Stimulated activated CD4-positive, alpha-beta T cell treated with anti-CD3 and anti-CD28 coated beads, TNF-alpha, amount 100 ng/mL, for 48 hours (primary cell): ENCODE measurements around the gene NR1I2.
A peak's percentile ranks its signal among the peaks of the same experiment; 100 is the strongest.

Experiments
- DNase-seq, 3 donors: peaks; one replicate each; pipeline ENCODE4 v3.0.0-alpha.2; 2020; ENCODE audit warnings: low read depth in 3 of 3

The NR1I2 gene

DNA sequence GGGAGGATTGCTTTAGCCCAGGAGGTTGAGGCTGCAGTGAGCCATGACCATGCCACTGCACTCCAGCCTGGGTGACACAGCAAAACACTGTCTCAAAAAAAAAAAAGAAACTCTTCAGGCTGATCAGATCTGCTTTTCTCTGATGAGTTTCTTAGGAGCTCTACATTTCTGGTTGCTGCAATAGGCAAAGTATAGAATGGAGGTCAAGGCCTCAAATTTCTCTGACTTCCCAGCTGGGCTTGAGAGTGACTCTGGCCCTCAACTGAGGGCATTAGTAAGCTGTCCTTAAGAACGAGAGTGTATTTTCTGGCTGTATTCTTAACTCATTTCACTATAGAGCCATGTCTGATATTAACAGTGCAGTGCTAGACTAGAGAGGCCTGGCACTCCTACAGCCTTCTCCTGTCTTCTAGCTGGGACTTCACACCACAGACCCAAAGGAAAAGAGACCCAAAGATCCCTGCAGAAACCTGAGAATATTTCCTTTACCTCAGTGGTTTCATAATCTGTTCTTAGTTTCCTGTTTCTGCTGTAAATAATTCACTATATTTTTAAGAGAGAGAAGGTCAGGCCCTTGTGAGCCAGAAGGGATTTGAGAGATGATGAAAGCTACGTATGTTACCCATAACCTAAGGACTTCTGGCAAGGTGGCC lies 2.0 kb upstream of the NR1I2 start:
- no peak for DNase-seq

DNA sequence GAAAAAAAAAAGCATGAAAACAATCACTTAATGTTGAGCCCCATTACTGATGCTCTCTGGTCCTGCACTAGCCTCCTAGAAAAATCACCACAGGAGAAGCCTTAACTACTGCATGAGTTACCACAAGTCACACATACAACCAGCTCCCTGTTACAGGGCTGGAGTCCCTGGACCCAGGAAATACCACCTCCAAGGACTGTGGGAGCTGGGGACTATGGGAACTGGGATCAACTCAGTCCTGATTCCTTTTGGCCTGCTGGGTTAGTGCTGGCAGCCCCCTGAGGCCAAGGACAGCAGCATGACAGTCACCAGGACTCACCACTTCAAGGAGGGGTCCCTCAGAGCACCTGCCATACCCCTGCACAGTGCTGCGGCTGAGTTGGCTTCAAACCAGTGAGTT lies 559 bp downstream of the NR1I2 start:
- no peak for DNase-seq

DNA sequence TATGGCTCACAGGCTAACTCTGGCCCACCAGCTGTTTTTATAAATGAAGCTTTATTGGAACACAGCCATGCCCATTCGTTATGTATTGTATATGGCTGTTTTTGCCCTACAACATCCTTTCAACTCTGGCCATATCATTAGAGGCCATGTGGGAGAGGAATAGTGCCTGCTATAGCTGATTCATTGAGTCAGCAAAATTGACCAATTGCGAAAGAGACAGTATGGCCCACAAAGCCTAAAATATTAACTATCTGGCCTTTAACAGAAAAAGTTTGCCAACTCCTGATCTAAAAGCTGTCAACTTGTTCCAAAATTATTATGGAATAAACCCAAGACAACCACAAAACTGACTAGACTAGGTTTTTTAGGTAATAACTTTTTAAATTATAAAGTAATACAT lies 1.4 kb downstream of the NR1I2 start:
- DNase-seq: no peak

DNA sequence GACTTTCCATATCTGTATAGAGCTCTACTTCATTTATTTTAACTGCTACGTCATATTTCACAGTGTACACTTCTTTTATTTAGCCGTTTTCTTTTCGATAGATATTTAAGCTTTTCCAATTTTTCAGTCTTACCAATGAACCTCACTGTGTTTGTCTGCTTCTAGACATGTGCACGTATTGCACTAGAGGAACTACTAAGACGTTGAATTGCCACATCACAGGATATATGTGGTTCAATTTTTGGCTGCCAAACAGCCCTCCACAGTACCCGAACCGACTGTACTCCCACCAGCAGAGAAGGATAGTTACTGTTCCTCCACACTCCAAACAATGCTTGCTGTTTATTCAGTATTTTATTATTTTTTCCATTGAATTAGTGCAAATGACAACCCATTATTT lies 2.0 kb downstream of the NR1I2 start:
- no peak for DNase-seq

DNA sequence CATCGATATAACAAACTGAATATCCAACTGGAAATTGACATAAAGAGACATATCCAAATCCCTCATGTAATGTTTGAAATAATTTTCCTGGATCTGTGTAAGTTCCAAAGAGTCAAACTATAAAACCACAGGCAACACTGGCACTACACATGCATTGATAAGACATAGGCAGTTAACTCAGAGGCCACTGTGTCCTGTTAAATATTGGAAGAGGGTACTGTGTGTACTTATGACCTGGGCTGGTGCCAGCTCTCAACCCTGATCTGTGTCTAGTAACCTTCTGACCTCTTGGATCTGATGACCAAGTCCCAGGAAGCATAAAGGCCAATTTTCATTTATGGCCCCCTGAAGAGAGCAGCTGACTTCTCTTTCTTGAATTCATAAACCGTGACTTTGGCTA lies 4.5 kb downstream of the NR1I2 start:
- no peak for DNase-seq

DNA sequence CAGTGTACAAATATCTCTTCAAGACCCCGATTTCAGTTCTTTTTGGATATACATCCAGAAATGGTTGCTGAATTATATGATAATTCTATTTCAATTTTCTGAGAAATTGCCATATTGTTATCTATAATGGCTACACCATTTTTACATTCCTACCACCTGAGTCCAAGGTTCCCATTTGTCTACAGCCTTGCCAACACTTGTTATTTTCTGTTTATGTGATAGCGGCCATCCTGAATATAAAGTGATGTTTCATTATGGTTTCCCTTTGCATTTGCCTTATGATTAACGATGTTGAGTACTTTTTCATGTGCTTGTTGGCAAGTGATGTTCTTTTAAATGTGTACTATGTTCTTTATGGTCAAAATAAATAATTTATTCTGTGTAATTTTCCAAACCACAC lies 8.5 kb downstream of the NR1I2 start:
- DNase-seq: no peak

DNA sequence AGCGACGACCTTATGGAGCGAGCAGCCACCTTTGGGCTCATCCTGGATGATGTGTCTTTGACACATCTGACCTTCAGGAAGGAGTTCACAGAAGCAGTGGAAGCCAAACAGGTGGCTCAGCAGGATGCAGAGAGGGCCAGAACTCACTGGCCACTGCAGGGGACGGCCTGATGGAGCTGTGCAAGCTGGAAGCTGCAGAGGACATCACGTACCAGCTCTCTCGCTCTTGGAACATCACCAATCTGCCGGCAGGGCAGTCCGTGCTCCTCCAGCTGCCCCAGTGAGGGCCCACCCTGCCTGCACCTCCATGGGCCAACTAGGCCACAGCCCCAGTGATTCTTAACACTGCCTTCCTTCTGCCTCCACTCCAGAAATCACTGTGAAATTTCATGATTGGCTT lies 10.4 kb downstream of the NR1I2 start:
- no peak for DNase-seq

DNA sequence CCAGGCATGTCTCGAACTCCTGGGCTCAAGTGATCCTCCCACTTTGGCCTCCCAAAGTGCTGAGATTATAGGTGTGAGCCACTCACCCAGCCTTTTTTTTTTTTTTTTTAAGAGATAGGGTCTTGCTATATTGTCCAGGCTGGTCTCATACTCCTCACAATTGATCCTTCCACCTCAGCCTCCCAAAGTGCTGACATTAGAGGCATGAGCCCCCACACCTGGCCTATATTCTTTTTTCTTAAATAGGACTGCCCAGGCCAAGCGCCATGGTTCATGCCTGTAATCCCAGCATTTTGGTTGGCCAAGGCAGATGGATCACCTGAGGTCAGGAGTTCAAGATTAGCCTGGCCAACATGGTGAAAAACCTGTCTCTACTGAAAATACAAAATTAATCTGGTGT lies 12.5 kb downstream of the NR1I2 start:
- no peak for DNase-seq

DNA sequence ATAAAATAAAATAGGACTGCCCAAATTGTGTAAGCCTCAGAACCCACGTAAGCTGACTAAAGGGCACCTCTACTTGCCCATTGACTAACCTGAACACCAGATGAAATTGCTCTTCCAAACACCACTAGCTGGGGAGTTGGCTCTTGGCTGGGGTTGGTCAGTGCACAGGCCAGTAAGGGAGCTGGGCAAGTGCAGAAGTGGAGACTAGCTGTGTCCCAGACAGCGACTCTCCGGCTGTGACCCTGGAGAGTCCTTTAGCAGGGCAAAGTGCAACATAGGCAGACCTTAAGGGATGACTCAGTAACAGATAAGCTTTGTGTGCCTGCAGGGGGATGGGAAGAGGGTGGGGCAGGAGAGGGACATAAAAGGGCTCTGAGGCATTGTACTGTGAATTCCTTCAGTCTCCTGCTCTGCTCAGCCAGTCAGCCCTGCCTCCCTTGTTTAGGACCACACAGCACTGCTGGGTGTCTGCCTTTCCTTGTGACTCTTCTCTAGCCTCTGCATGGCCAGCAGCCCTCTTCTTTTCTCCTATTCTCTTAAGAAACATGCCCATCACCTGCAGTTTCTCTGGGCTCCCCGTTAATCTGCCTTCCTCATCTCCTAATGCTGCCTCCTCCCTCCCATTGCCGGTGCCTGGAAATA lies 13.2 kb downstream of the NR1I2 start:
- DNase-seq: no peak

DNA sequence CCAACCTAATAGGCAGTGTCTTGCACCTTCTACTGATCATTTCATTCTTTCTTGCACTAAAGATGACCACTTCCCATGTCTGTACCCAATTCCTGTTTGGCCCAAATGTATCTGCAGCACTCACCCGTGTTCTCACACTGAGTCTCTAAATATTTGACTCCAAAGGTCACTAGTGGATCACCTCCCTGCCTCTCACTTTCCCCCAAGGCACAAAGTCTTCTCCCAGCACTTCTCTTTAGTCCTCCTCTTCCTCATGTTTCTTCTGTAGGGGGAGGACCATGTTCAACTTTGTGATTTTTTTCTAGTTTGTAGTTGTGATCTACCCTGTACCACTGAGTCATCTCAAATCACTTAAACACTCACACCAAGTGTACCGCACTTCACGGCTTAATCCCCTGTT lies 13.9 kb downstream of the NR1I2 start:
- DNase-seq: no peak

DNA sequence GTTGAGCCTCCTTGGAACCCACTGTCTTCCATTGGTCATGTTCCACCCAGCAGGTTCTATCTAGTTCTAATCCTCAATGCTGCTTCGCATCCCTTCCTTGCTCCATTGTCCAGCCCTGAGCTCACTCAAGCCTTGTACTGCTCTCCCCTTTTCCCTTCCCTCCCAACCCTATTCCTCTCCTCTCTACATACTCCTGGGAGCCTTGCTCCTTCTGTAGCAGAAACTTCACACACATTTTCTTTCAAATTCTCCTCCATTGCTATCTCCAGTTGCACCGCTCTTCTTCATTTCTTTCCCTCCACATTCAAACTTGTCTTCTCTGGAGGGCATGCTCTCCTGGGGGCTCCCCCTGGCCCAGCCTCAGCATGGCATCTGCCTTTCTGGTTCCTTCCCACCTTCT lies 14.5 kb downstream of the NR1I2 start:
- no peak for DNase-seq

DNA sequence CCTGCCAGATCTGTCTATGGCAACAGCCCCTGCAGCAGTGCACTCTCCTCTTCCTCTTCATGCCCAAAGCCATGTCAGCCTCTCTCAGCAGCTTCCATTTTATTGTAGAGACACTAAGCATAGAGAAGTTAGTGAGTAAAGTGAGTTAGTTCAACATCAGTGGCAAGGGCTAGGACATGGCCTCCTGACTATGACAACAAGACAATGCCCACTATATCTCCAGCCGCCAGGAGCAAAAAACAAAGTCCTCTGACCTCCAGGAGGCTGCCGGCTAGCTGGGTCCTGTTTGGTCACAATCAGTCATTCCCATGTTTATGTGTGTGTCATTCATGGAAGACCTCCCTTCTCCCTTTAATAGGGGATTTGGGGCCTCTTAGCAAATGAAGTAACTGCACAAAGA lies 14.9 kb downstream of the NR1I2 start:
- DNase-seq: no peak

DNA sequence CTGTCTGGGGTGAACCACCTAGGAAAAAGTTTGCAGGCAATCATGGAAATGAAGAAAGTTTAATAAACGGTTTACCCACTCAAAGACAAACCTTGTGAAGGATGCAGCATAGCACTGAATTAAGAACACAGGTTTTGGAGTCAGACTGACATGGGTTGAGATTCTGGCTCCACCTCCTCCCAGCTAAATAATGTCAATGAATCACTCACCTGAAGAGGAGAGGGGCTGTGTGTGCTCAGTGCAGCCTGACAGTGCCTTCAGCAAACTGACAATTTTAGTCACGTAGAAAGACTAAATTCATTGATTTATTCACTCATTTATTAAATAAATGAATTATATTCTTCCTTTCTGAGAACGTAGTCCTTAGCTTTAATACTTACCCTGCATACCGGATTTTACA lies 18.9 kb downstream of the NR1I2 start:
- DNase-seq: no peak

DNA sequence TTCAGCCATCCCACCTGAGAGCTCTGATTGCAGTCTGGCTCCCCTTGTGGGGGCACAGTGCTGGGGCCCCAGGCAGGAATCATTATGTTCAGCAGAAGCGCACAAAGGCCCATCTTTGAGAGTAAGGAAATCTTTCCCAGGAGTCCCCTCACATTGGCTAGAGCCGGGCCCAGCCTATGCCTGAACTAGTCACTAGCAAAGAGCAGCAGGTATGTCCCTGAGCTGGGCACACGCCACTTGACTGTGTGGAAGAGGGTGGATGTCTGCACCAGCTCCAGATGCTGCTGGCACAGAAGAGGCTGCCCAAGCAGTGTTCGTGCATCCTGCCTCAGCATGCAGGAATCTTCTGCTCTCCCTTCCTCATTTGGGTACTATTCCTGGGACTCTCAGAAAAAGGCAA lies 26.3 kb downstream of the NR1I2 start:
- DNase-seq: no peak

DNA sequence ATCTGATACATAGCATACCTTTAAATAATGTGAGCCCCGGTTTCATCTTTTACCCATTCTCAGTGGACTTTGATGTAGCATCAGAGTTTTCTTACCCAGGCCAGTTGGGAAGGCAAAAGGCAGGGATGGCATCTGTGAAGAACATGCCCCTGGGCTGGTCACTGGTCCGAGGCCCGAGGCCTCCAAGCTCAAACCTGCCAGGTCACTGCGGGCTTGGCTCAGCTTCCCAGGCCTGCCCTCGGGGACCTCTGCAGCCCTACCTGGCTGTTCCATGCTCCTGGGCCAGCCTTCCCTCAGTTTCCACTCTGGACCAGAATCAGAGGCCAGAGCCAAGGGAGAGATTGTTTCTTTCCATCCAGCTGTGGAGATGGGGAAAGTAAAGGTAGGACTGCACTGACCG lies 26.9 kb downstream of the NR1I2 start:
- DNase-seq: no peak

DNA sequence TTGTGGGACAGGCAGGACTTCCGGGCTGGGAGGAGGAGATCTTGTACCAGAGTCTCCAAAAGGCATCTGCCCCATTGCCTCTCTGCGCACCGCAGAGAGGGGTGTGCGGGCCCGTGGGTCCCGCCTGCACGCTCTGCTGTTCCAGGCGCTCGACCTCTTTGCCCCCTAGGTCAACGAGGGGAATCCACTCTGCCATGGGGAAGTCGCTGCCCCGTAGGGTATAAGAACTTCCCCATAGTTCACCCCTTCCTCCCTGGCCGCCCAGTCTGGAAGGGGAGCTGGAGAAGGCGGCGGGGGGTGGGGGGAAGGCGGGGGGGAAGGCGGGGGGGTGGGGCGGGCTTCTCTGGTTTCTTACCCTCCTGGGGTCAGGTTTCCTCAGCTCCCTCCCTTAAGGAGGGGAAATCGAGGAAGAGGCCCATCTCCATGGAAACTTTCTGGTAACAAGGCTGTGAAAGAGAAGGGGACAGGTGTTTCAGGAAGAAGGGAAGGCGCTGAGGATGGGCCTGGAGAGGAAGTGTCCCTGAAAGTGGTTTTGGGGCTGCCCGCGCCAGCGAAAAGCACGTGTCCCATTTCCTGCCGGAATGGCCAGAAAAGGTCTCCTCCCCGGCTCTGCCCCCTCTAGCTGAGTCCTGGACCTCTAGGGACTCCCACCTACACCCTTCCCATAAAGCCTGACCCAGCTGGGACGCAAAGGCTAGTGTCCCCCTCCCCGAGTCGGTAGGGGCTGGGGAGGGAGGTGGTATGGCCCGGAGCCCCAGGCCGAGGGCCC lies 27.5 kb downstream of the NR1I2 start:
- no peak for DNase-seq

DNA sequence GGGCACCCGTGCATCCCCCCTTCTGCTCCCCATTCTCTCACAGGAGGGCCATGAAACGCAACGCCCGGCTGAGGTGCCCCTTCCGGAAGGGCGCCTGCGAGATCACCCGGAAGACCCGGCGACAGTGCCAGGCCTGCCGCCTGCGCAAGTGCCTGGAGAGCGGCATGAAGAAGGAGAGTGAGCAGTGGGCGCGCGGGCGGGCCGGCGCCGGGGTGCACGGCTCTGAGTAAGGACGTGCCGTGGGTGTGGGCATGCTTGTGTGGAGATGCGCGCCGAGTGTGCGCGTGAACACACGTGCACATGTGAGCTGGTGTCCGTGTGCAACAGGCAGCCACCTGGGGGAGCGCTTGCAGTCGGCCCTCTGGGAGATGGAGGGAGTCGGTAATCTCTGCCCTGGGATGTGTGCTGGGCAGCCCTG lies 28.1 kb downstream of the NR1I2 start:
- peak; percentile 35 to 41 (median 39) for DNase-seq

DNA sequence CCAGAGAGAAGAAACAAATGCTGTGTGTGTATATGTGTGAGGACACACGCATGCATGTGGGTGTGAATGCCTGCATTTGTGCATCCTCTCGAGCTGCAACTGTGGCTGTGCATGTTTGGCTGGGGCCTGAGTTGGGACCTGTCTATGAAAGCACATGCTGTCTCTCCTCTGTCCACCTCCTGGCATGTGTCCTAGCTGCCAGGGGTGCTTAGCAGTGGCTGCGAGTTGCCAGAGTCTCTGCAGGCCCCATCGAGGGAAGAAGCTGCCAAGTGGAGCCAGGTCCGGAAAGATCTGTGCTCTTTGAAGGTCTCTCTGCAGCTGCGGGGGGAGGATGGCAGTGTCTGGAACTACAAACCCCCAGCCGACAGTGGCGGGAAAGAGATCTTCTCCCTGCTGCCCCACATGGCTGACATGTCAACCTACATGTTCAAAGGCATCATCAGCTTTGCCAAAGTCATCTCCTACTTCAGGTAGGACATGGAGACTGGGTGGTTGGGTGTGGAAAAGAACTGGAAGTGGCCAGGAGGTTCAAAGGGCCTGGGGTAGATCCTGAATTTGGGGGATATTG lies 30.7 kb downstream of the NR1I2 start:
- DNase-seq: no peak

DNA sequence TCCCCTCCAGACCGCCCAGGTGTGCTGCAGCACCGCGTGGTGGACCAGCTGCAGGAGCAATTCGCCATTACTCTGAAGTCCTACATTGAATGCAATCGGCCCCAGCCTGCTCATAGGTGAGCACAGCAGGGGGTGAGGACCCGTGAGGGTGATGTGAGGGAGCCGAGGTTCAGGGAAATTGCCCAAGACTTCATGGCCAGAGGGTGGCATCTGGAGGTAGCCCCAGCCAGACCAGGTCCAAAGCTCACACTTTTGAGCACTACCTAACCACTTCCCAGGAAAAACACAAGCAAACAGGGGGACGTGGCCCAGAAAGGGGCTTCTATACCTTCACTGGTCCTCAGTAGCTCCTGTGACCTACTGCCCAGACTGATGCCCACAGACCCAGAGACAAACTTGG lies 33.8 kb downstream of the NR1I2 start:
- DNase-seq: no peak

DNA sequence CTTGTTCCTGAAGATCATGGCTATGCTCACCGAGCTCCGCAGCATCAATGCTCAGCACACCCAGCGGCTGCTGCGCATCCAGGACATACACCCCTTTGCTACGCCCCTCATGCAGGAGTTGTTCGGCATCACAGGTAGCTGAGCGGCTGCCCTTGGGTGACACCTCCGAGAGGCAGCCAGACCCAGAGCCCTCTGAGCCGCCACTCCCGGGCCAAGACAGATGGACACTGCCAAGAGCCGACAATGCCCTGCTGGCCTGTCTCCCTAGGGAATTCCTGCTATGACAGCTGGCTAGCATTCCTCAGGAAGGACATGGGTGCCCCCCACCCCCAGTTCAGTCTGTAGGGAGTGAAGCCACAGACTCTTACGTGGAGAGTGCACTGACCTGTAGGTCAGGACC lies 35.2 kb downstream of the NR1I2 start:
- no peak for DNase-seq

DNA sequence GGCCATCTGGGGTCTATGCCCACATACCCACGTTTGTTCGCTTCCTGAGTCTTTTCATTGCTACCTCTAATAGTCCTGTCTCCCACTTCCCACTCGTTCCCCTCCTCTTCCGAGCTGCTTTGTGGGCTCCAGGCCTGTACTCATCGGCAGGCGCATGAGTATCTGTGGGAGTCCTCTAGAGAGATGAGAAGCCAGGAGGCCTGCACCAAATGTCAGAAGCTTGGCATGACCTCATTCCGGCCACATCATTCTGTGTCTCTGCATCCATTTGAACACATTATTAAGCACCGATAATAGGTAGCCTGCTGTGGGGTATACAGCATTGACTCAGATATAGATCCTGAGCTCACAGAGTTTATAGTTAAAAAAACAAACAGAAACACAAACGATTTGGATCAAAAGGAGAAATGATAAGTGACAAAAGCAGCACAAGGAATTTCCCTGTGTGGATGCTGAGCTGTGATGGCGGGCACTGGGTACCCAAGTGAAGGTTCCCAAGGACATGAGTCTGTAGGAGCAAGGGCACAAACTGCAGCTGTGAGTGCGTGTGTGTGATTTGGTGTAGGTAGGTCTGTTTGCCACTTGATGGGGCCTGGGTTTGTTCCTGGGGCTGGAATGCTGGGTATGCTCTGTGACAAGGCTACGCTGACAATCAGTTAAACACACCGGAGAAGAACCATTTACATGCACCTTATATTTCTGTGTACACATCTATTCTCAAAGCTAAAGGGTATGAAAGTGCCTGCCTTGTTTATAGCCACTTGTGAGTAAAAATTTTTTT lies 35.9 kb downstream of the NR1I2 start:
- no peak for DNase-seq

DNA sequence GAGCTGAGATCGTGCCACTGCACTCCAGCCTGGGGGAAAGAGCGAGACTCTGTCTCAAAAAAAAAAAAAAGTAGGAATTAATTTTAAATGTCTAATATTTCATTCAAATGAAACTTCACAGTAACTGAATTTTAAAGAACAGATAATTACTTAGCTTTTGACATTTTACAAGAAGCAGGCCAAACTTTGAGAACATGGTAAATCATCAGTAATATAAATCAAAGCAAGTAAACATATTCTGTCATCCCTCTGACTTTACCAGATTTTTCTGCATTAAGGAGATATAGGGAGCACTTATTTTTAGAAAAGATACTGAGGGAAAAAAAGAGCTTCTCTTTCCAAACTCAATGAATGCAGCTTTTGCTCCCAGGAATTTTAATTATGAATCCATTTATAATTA lies 37.0 kb downstream of the NR1I2 start:
- DNase-seq: no peak
